Neuronal stem cell (in vitro differentiated cells): ENCODE measurements around the gene GORASP2.
"Not testable (repeated sequence)": the region's sequence is repeated elsewhere in the genome, so short reads cannot be mapped to it uniquely, and the experiment has no call there.

Experiments used
- DNase-seq: peaks from one replicate; pipeline ENCODE4 v3.0.0-alpha.2; 2013; ENCODE audit warnings: low spot score
- H2AFZ ChIP-seq: one replicate; pipeline ENCODE4 v1.6.1; 2013; ENCODE audit warnings: mild to moderate bottlenecking, low read length, inconsistent platforms
- H2AK5ac ChIP-seq: 2 replicates; pipeline ENCODE4 v1.6.1; 2013; ENCODE audit warnings: low read depth, mild to moderate bottlenecking, inconsistent platforms, low read length, moderate library complexity, mixed read lengths
- H2BK120ac ChIP-seq: 2 replicates; pipeline ENCODE4 v1.6.1; 2013; ENCODE audit warnings: low read depth, mild to moderate bottlenecking, inconsistent platforms, low read length, moderate library complexity, mixed read lengths
- H2BK12ac ChIP-seq: one replicate; pipeline ENCODE4 v1.6.1; 2013; ENCODE audit warnings: low read length, inconsistent platforms
- H2BK15ac ChIP-seq: 2 replicates; pipeline ENCODE4 v1.6.1; 2013; ENCODE audit warnings: mild to moderate bottlenecking, low read length, inconsistent platforms, mixed read lengths
- H2BK5ac ChIP-seq: one replicate; pipeline ENCODE4 v1.6.1; 2013; ENCODE audit warnings: inconsistent platforms, mild to moderate bottlenecking, low read length, moderate library complexity
- H3K14ac ChIP-seq: one replicate; pipeline ENCODE4 v1.6.1; 2013; ENCODE audit warnings: low read length, inconsistent platforms
- H3K18ac ChIP-seq: 2 replicates; pipeline ENCODE4 v1.6.1; 2013; ENCODE audit warnings: low read length, inconsistent platforms
- H3K23ac ChIP-seq: 2 replicates; pipeline ENCODE4 v1.6.1; 2013; ENCODE audit warnings: low read depth, mild to moderate bottlenecking, mixed read lengths, low read length, inconsistent platforms; ENCODE audit not compliant: poor library complexity
- H3K27ac ChIP-seq: replicated peaks from 3 replicates; pipeline ENCODE4 v1.5.1; 2013; ENCODE audit warnings: low read length, inconsistent platforms
- H3K27me3 ChIP-seq, 3 experiments: 2 replicates each; pipeline ENCODE4 v1.6.1; 2013; ENCODE audit warnings: low read length in 3 of 3, mild to moderate bottlenecking in 2 of 3, inconsistent platforms in 1 of 3, low read depth in 1 of 3, mixed read lengths in 1 of 3, moderate library complexity in 1 of 3; ENCODE audit not compliant: control insufficient read depth in 3 of 3, insufficient read depth in 3 of 3
- H3K36me3 ChIP-seq, 2 donors: replicated peaks in 1 of 2; 2 replicates each; pipeline ENCODE4 v1.6.1; 2013; ENCODE audit warnings: low read length in 2 of 2; ENCODE audit not compliant: control insufficient read depth in 2 of 2, insufficient read depth in 2 of 2
- H3K4ac ChIP-seq: 2 replicates; pipeline ENCODE4 v1.6.1; 2013; ENCODE audit warnings: inconsistent platforms, mild to moderate bottlenecking, low read length, moderate library complexity
- H3K4me1 ChIP-seq, 2 donors: 1 replicate in 1 of 2; 2 replicates in 1 of 2; pipeline ENCODE4 v1.6.1; 2013; ENCODE audit warnings: low read length in 2 of 2, low read depth in 1 of 2; ENCODE audit not compliant: control insufficient read depth in 2 of 2, insufficient read depth in 1 of 2
- H3K4me2 ChIP-seq: one replicate; pipeline ENCODE4 v1.6.1; 2013; ENCODE audit warnings: mild to moderate bottlenecking, low read length, inconsistent platforms; ENCODE audit not compliant: insufficient read depth, poor library complexity, severe bottlenecking
- H3K4me3 ChIP-seq, 2 donors: 2 replicates each; pipeline ENCODE4 v1.5.1; 2013; ENCODE audit warnings: low read length in 2 of 2, mild to moderate bottlenecking in 2 of 2, inconsistent platforms in 1 of 2, moderate library complexity in 1 of 2
- H3K79me1 ChIP-seq: one replicate; pipeline ENCODE4 v1.6.1; 2013; ENCODE audit warnings: low read depth, mild to moderate bottlenecking, inconsistent platforms, low read length, moderate library complexity
- H3K9ac ChIP-seq: one replicate; pipeline ENCODE4 v1.6.1; 2013; ENCODE audit warnings: mild to moderate bottlenecking, low read depth, low read length, inconsistent platforms; ENCODE audit not compliant: poor library complexity
- H3K9me3 ChIP-seq, 2 donors: replicated peaks in 1 of 2; 2 replicates each; pipeline versions ENCODE3 to v1.6.1; 2013; ENCODE audit warnings: low read length in 2 of 2, mild to moderate bottlenecking in 2 of 2, inconsistent platforms in 1 of 2, low read depth in 1 of 2, mixed read lengths in 1 of 2, moderate library complexity in 1 of 2; ENCODE audit not compliant: control insufficient read depth in 2 of 2, insufficient read depth in 1 of 2
- H4K8ac ChIP-seq: one replicate; pipeline ENCODE4 v1.6.1; 2013; ENCODE audit warnings: low read depth, mild to moderate bottlenecking, inconsistent platforms, low read length, moderate library complexity
- H4K91ac ChIP-seq: one replicate; pipeline ENCODE4 v1.6.1; 2013; ENCODE audit warnings: low read length, low read depth, mild to moderate bottlenecking, inconsistent platforms; ENCODE audit not compliant: poor library complexity
- WGBS, 2 donors: extraction: QIAGEN DNeasy Blood & Tissue Kit; methylation state at CpG; one replicate each; pipeline ENCODE4 v1.1.7; 2013; ENCODE audit warnings: missing lambda C conversion rate in 2 of 2, mixed read lengths in 1 of 2; ENCODE audit not compliant: insufficient read length in 2 of 2, insufficient replicate concordance in 1 of 2; ENCODE audit errors: extremely low coverage in 2 of 2; 5-methylcytosine and 5-hydroxymethylcytosine counted together

GORASP2 gene

DNA sequence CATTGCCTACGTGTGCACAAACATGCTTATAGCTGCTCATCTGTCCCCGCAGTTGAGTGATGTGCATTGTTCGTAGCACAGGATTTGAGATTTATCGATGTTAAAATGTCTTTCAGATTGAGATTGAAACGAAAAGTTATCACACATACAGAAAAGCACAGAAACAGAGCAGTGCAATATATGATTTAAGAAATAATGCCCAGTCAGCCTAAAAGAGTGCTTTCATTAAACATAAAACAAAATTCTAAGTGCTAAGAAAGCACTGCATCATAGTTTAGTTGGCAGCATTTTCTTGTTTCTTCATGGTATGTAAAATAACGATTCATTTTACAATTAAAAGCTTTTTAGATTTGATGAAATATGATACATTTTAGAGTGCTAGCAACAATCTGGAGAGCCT is 31.9 kb upstream of the GORASP2 start:
- H3K4me2 ChIP-seq, result no peak overlapping the region
- H3K79me1 ChIP-seq, result no peaks in the 10 kb centered on the region
- H3K14ac ChIP-seq, result no peak overlapping the region
- no peaks in the 10 kb centered on the region for H3K36me3 ChIP-seq
- no peak overlapping the region for H4K8ac ChIP-seq
- no peak overlapping the region for H2BK15ac ChIP-seq
- H3K23ac ChIP-seq, result no peak overlapping the region
- H3K9ac ChIP-seq, result no peak overlapping the region
- no peaks in the 10 kb centered on the region for H3K9me3 ChIP-seq
- no peak overlapping the region for H2BK12ac ChIP-seq
- no CpG with 5 or more reads among the region's 6 CpGs for WGBS, 2 donors
- no peaks in the 10 kb centered on the region for H3K4me1 ChIP-seq
- no peaks in the 10 kb centered on the region for H3K27me3 ChIP-seq
- no peak overlapping the region for H3K4ac ChIP-seq
- no peak overlapping the region for H2AFZ ChIP-seq
- no peak overlapping the region for H4K91ac ChIP-seq
- H3K4me3 ChIP-seq, result no peak overlapping the region
- no peak for DNase-seq
- no peak overlapping the region for H2BK120ac ChIP-seq
- no peak overlapping the region for H2BK5ac ChIP-seq
- H2AK5ac ChIP-seq, result no peak overlapping the region
- no peak overlapping the region for H3K27ac ChIP-seq
- no peak overlapping the region for H3K18ac ChIP-seq

DNA sequence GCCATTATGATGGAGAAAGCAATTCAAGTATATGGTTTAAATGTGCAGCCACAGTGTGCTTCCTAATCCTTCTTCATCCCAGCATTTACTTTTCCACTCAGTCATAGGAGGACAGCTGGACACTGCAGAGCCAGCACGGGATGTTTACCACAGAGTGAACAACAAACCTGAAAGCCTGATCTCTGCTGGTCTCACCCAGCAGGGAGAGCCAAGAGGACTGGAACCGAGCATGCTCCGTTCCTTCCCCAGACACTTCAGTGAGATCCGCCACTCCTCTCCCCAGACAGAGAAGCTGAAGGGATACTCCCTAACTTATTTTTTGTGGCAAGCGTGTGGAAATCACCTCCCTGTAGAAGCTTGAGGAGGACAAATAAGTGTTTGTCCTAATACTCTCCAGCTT is 23.2 kb upstream of the GORASP2 start:
- no peak overlapping the region for H3K18ac ChIP-seq
- H3K27me3 ChIP-seq, result no peaks in the 10 kb centered on the region
- H4K91ac ChIP-seq, result no peak overlapping the region
- H3K4ac ChIP-seq, result no peak overlapping the region
- no peak overlapping the region for H2AK5ac ChIP-seq
- H2BK120ac ChIP-seq, result no peak overlapping the region
- no peak overlapping the region for H3K9ac ChIP-seq
- no CpG with 5 or more reads among the region's 5 CpGs for whole genome bisulfite sequencing, 2 donors
- no peak for DNase-seq
- H3K4me3 ChIP-seq, result no peak overlapping the region
- H2BK12ac ChIP-seq, result no peak overlapping the region
- no peak overlapping the region for H3K14ac ChIP-seq
- H4K8ac ChIP-seq, result no peak overlapping the region
- no peaks in the 10 kb centered on the region for H3K79me1 ChIP-seq
- H2AFZ ChIP-seq, result peak overlapping the region; percentile 18
- no peak overlapping the region for H2BK5ac ChIP-seq
- no peaks in the 10 kb centered on the region for H3K36me3 ChIP-seq
- H3K4me2 ChIP-seq, result no peak overlapping the region
- H3K4me1 ChIP-seq, result no peaks in the 10 kb centered on the region
- no peak overlapping the region for H3K23ac ChIP-seq
- H3K9me3 ChIP-seq, result peaks cover 0 to 7% of the 10 kb centered on the region in 2 donors
- no peak overlapping the region for H2BK15ac ChIP-seq
- no peak overlapping the region for H3K27ac ChIP-seq

DNA sequence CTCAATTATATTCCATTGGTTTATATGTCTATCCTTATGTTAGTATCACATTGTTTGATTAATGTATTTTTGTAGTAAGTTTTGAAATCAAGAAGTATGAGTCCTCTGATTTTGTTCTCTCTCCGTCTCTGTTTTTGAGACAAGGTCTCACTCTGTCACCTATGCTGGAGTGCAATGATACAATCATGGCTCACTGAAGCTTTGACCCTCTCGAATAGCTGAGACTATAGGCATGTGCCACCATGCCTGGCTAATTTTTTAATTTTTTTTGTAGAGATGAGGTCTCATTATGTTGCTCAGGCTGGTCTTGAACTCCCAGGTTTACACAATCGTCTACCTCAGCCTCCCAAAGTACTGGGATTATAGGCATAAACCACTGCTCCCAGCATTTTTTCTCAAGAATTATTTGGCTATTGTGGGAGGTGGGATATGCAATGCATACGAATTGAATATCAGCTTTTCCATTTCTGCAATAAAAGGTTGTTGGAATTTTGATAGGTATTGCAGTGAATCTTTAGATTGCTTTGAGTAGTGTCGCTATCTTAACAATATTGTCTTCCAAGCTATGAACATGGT is 17.7 kb upstream of the GORASP2 start:
- no peak for DNase-seq
- Histone ChIP-seq H4K91ac (no peak overlapping the region), H3K36me3 (no peaks in the 10 kb centered on the region), H3K9me3 (peaks cover 8 to 22% of the 10 kb centered on the region in 2 donors), H2BK15ac (no peak overlapping the region), H3K14ac (no peak overlapping the region), H3K4me1 (no peaks in the 10 kb centered on the region), H3K79me1 (no peaks in the 10 kb centered on the region), H3K4me3 (no peak overlapping the region), H2AK5ac (no peak overlapping the region), H3K18ac (no peak overlapping the region), H2BK5ac (no peak overlapping the region), H3K27me3 (no peaks in the 10 kb centered on the region), H3K4me2 (no peak overlapping the region), H3K9ac (no peak overlapping the region), H3K27ac (no peak overlapping the region), H4K8ac (no peak overlapping the region), H3K4ac (no peak overlapping the region), H2BK12ac (no peak overlapping the region), H2BK120ac (no peak overlapping the region), H3K23ac (no peak overlapping the region), H2AFZ (no peak overlapping the region)
- no CpG with 5 or more reads among the region's 5 CpGs for WGBS, 2 donors

DNA sequence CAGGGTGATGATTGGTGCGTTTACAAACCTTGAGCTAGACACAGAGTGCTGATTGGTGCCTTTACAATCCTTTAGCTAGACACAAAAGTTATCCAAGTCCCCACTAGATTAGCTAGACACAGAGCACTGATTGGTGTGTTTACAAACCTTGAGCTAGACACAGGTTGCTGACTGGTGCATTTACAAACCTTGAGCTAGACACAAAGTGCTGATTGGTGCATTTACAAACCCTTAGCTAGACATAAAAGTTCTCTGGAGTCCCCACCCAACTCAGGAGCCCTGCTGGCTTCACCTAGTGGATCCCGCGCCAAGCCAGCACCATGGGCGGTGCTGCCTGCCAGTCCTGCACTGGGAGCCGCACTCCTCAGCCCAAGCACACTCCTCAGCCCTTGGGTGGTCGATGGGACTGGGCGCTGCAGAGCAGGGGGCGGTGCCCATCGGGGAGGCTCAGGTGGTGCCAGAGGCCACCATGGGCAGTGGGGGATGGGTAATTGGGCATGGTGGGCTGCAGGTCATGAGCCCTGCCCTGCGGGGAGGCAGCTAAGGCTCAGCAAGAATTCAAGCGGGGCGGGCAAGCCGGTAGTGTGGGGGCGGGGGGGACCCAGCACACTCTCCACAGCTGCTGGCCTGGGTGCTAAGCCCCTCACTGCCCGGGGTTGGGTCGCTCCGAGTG is 13.9 kb upstream of the GORASP2 start:
- H2AK5ac ChIP-seq, result not testable (repeated sequence)
- peaks cover 15 to 37% of the 10 kb centered on the region in 2 donors for H3K9me3 ChIP-seq

More for the DNA sequence above, 13.9 kb upstream of the GORASP2 start:
- not testable (repeated sequence) for H3K4ac ChIP-seq, H3K79me1 ChIP-seq, H3K36me3 ChIP-seq, H3K4me2 ChIP-seq, DNase-seq, H3K14ac ChIP-seq, H4K8ac ChIP-seq, H2BK5ac ChIP-seq, H2BK12ac ChIP-seq, H3K4me1 ChIP-seq, H3K18ac ChIP-seq, H2BK120ac ChIP-seq, H3K27ac ChIP-seq, H2AFZ ChIP-seq, H3K9ac ChIP-seq, H4K91ac ChIP-seq, H2BK15ac ChIP-seq, H3K23ac ChIP-seq, H3K27me3 ChIP-seq
- H3K4me3 ChIP-seq, result peak overlapping the region in 1 of 2 donors; percentile 65
- WGBS, 2 donors, result no CpG with 5 or more reads among the region's 17 CpGs
